Progenitor cell of endocrine pancreas (in vitro differentiated cells): ENCODE measurements around the gene CCDC170. TPM values are rescaled to one million over a fixed set of nuclear protein-coding genes. Genes with fewer than 3 reads are reported as not detected.

Experiments used
- DNase-seq: peaks from one replicate; pipeline ENCODE4 v3.0.0; 2021; ENCODE audit warnings: low spot score; ENCODE audit not compliant: unreplicated experiment
- H3K27ac Mint-ChIP-seq: 2 replicates; pipeline ENCODE4 v1.8.0; 2021; ENCODE audit warnings: mild to moderate bottlenecking, moderate library complexity, mixed read lengths
- H3K27me3 Mint-ChIP-seq: 2 replicates; pipeline ENCODE4 v1.8.0; 2021; ENCODE audit warnings: mixed read lengths
- H3K36me3 Mint-ChIP-seq: 2 replicates; pipeline ENCODE4 v1.8.0; 2022; ENCODE audit warnings: mixed read lengths; ENCODE audit not compliant: insufficient read depth
- H3K4me1 Mint-ChIP-seq: 2 replicates; pipeline ENCODE4 v1.8.0; 2021; ENCODE audit warnings: low read depth, mixed read lengths
- H3K4me3 Mint-ChIP-seq: 2 replicates; pipeline ENCODE4 v1.8.0; 2021; ENCODE audit warnings: low read depth, mild to moderate bottlenecking, moderate library complexity, mixed read lengths
- H3K9me3 Mint-ChIP-seq: 2 replicates; pipeline ENCODE4 v1.8.0; 2021; ENCODE audit warnings: low read depth, mixed read lengths
- CTCF ChIP-seq: fragments of 200-600 bp; sonication (generic); IDR thresholded peaks from one replicate; pipeline ENCODE4 v1.5.0; 2021; ENCODE audit warnings: antibody characterized with exemption, mild to moderate bottlenecking; ENCODE audit not compliant: unreplicated experiment
- total RNA-seq: library from RNA; stranded (reverse); gene quantifications from 2 replicates; pipeline ENCODE4 v1.2.1, GENCODE V29; 2021

Gene CCDC170
- total RNA-seq, 1 donor from 2014 or later: not detected

GRCh38 chr6:151546941-151547659 lies 53.3 kb downstream of the CCDC170 start:
- H3K4me1 Mint-ChIP-seq: no peaks in the 10 kb centered on the region
- H3K9me3 Mint-ChIP-seq: peaks cover 7% of the 10 kb centered on the region
- no peak overlapping the region for H3K4me3 Mint-ChIP-seq
- no peak for TF ChIP-seq CTCF
- no peaks in the 10 kb centered on the region for H3K27me3 Mint-ChIP-seq
- DNase-seq: no peak
- no peaks in the 10 kb centered on the region for H3K36me3 Mint-ChIP-seq
- H3K27ac Mint-ChIP-seq: no peak overlapping the region

- no peak for DNase-seq
- H3K4me1 Mint-ChIP-seq: no peaks in the 10 kb centered on the region
- TF ChIP-seq CTCF: no peak
- H3K4me3 Mint-ChIP-seq: no peak overlapping the region
- H3K27ac Mint-ChIP-seq: no peak overlapping the region
- no peaks in the 10 kb centered on the region for H3K36me3 Mint-ChIP-seq
- peaks cover 7% of the 10 kb centered on the region for H3K9me3 Mint-ChIP-seq
- no peaks in the 10 kb centered on the region for H3K27me3 Mint-ChIP-seq
Measured at GRCh38 chr6:151548201-151548600, 54.4 kb downstream of the CCDC170 start.

GRCh38 chr6:151549790-151550189 lies 56.0 kb downstream of the CCDC170 start:
- no peaks in the 10 kb centered on the region for H3K27me3 Mint-ChIP-seq
- TF ChIP-seq CTCF: no peak
- peaks cover 7% of the 10 kb centered on the region for H3K9me3 Mint-ChIP-seq
- no peaks in the 10 kb centered on the region for H3K36me3 Mint-ChIP-seq
- H3K4me1 Mint-ChIP-seq: no peaks in the 10 kb centered on the region
- H3K4me3 Mint-ChIP-seq: no peak overlapping the region
- H3K27ac Mint-ChIP-seq: no peak overlapping the region
- DNase-seq: no peak

- H3K4me1 Mint-ChIP-seq: no peaks in the 10 kb centered on the region
- TF ChIP-seq CTCF: no peak
- peaks cover 7% of the 10 kb centered on the region for H3K9me3 Mint-ChIP-seq
- H3K36me3 Mint-ChIP-seq: no peaks in the 10 kb centered on the region
- no peak overlapping the region for H3K4me3 Mint-ChIP-seq
- no peak for DNase-seq
- H3K27ac Mint-ChIP-seq: no peak overlapping the region
- H3K27me3 Mint-ChIP-seq: no peaks in the 10 kb centered on the region
Measured at GRCh38 chr6:151550618-151551017, 56.8 kb downstream of the CCDC170 start.

- Mint-ChIP-seq H3K9me3 (peaks cover 7% of the 10 kb centered on the region), H3K27me3 (no peaks in the 10 kb centered on the region), H3K27ac (no peak overlapping the region), H3K36me3 (no peaks in the 10 kb centered on the region), H3K4me3 (no peak overlapping the region), H3K4me1 (no peaks in the 10 kb centered on the region)
- DNase-seq: no peak
- no peak for TF ChIP-seq CTCF
Measured at GRCh38 chr6:151551223-151551857, 57.5 kb downstream of the CCDC170 start.
